T-helper 17 cell (primary cell): ENCODE measurements around the gene JAKMIP1. TPM values are rescaled to one million over a fixed set of nuclear protein-coding genes. Genes with fewer than 3 reads are reported as not detected.
"Not testable (repeated sequence)": the region's sequence is repeated elsewhere in the genome, so short reads cannot be mapped to it uniquely, and the experiment has no call there.

Experiments
- ATAC-seq: fragments of 150-1000 bp; cut with Tn5 transposase; 2 replicates; pipeline ENCODE4 v1.10.0; 2021; ENCODE audit warnings: mild to moderate bottlenecking, moderate library complexity
- DNase-seq, 3 donors: peaks; one replicate each; pipeline versions ENCODE4 v3.0.0 to v3.0.0-alpha.2; 2020 to 2021
- H3K9me3 ChIP-seq: one replicate; pipeline ENCODE4 v1.7.0; 2013; ENCODE audit warnings: low read length, mild to moderate bottlenecking; ENCODE audit not compliant: control insufficient read depth, poor library complexity, severe bottlenecking
- H3K27ac Mint-ChIP-seq: one replicate; pipeline ENCODE4 v1.8.0; 2022; ENCODE audit warnings: mild to moderate bottlenecking, moderate library complexity, mixed read lengths
- H3K27me3 Mint-ChIP-seq: one replicate; pipeline ENCODE4 v1.8.0; 2022; ENCODE audit warnings: mixed read lengths
- H3K36me3 Mint-ChIP-seq: one replicate; pipeline ENCODE4 v1.8.0; 2022; ENCODE audit warnings: low read depth, mixed read lengths
- H3K4me1 Mint-ChIP-seq: one replicate; pipeline ENCODE4 v1.8.0; 2022; ENCODE audit warnings: mild to moderate bottlenecking, mixed read lengths
- H3K4me3 Mint-ChIP-seq: one replicate; pipeline ENCODE4 v1.8.0; 2022; ENCODE audit warnings: mild to moderate bottlenecking, moderate library complexity, mixed read lengths
- total RNA-seq, 4 donors: library from RNA in 2 of 4; stranded (reverse) in 2 of 4; gene quantifications; one replicate each; pipeline ENCODE4 v1.2.3 and lab custom pipeline; 2022 to 2026

JAKMIP1 gene
- total RNA-seq, 2 donors from 2014 or later: 8.5 to 16.8 TPM

- peaks cover 2% of the 10 kb centered on the region for H3K9me3 ChIP-seq
- DNase-seq (no peak), ATAC-seq (no peak)
- Mint-ChIP-seq H3K4me3 (no peak overlapping the region), H3K27ac (no peak overlapping the region), H3K4me1 (no peaks in the 10 kb centered on the region), H3K36me3 (no peaks in the 10 kb centered on the region), H3K27me3 (peaks cover 58% of the 10 kb centered on the region)
These were observed 22.5 kb upstream of the JAKMIP1 start for GRCh38 chr4:6222761-6223292.

- Mint-ChIP-seq H3K27me3 (peaks cover 57% of the 10 kb centered on the region), H3K4me1 (no peaks in the 10 kb centered on the region), H3K4me3 (no peak overlapping the region), H3K27ac (no peak overlapping the region), H3K36me3 (no peaks in the 10 kb centered on the region)
- peaks cover 2% of the 10 kb centered on the region for H3K9me3 ChIP-seq
- DNase-seq: peak in 2 of 3 donors; percentile 16 to 29
- peak; percentile 83 for ATAC-seq
These were observed 21.8 kb upstream of the JAKMIP1 start for GRCh38 chr4:6221851-6222760.

GRCh38 chr4:6221301-6221850 lies 21.0 kb upstream of the JAKMIP1 start:
- peaks cover 2% of the 10 kb centered on the region for H3K9me3 ChIP-seq
- peak overlapping the region; percentile 19 for H3K4me3 Mint-ChIP-seq
- no peaks in the 10 kb centered on the region for H3K36me3 Mint-ChIP-seq
- H3K4me1 Mint-ChIP-seq: no peaks in the 10 kb centered on the region
- ATAC-seq (no peak), DNase-seq (no peak)
- H3K27ac Mint-ChIP-seq: no peak overlapping the region
- H3K27me3 Mint-ChIP-seq: peaks cover 52% of the 10 kb centered on the region

- Mint-ChIP-seq H3K4me3 (no peak overlapping the region), H3K27me3 (peaks cover 32% of the 10 kb centered on the region), H3K27ac (no peak overlapping the region), H3K4me1 (no peaks in the 10 kb centered on the region), H3K36me3 (no peaks in the 10 kb centered on the region)
- ATAC-seq: no peak
- peaks cover 5% of the 10 kb centered on the region for H3K9me3 ChIP-seq
- no peak for DNase-seq
These were observed 17.5 kb upstream of the JAKMIP1 start for GRCh38 chr4:6217716-6218381.

DNA sequence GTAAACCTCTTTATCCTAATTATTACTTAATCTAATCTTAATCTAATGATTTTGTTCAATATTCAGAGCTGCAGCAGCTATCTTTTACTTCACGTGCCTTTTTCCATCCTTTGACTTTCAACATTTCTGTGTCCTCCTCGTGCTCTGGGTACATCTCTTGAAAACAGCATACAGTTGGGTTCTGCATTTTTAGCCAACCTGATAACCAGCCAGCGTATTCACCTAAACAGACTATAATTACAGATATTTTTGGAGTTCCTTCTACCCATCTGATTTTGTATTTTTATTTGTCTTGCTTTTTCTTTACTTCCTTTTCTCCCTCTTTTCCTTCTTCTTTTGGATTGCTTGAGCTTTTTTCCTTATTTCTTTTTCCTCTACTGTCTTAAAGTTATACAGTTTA lies 16.2 kb upstream of the JAKMIP1 start:
- H3K27me3 Mint-ChIP-seq: peaks cover 27% of the 10 kb centered on the region
- H3K36me3 Mint-ChIP-seq: no peaks in the 10 kb centered on the region
- H3K4me3 Mint-ChIP-seq: no peak overlapping the region
- DNase-seq (no peak), ATAC-seq (no peak)
- no peak overlapping the region for H3K27ac Mint-ChIP-seq
- no peaks in the 10 kb centered on the region for H3K4me1 Mint-ChIP-seq
- peaks cover 3% of the 10 kb centered on the region for H3K9me3 ChIP-seq

DNA sequence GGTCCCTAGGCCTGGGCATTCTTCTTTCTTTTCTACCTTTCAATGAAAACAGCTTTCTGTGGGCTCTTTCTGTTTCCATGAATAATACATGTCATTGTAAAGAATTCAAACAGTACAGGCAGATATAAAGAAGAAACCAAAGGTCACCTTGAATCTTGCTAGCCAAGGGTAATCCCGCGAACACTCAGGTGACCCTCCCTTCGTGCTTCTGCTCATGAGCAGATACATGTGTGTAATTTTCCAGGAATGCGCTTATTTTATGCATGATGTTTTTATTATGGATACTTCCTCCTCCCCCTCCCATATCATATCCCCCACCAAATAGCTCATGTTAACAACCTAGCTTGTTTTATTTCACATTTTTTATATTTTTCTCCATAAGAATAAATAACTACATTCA lies 9.6 kb upstream of the JAKMIP1 start:
- peaks cover 3% of the 10 kb centered on the region for H3K9me3 ChIP-seq
- H3K27me3 Mint-ChIP-seq: no peaks in the 10 kb centered on the region
- no peak overlapping the region for H3K4me3 Mint-ChIP-seq

DNA sequence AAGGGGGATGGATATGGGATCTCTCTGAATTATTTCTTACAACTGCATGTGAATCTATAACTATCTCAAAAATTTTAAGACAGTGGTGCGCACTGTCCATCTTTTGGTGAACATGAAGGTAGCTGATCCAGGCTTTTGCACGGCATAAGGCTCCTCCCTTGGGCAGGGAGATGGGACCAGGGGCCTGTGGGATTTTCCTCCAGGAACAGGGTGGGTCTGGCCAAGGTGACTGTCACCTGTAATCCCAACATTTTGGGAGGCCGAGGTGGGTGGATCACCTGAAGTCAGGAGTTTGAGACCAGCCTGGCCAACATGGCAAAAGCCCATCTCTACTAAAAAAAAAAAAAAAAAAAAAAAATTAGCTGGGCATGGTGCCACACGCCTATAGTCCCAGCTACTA lies 8.9 kb upstream of the JAKMIP1 start:
- not testable (repeated sequence) for ATAC-seq, DNase-seq, H3K27ac Mint-ChIP-seq, H3K9me3 ChIP-seq, H3K27me3 Mint-ChIP-seq, H3K36me3 Mint-ChIP-seq, H3K4me1 Mint-ChIP-seq, H3K4me3 Mint-ChIP-seq

More for the DNA sequence above, 9.6 kb upstream of the JAKMIP1 start:
- Mint-ChIP-seq H3K36me3 (no peaks in the 10 kb centered on the region), H3K27ac (no peak overlapping the region), H3K4me1 (peaks cover 2% of the 10 kb centered on the region)
- DNase-seq: no peak
- no peak for ATAC-seq

- H3K9me3 ChIP-seq: peaks cover 3% of the 10 kb centered on the region
- ATAC-seq (no peak), DNase-seq (no peak)
- peaks cover 2% of the 10 kb centered on the region for H3K4me1 Mint-ChIP-seq
- no peak overlapping the region for H3K27ac Mint-ChIP-seq
- no peaks in the 10 kb centered on the region for H3K27me3 Mint-ChIP-seq
- H3K36me3 Mint-ChIP-seq: no peaks in the 10 kb centered on the region
- peak overlapping the region; percentile 12 for H3K4me3 Mint-ChIP-seq
These were observed 8.1 kb upstream of the JAKMIP1 start for GRCh38 chr4:6208416-6208815.

DNA sequence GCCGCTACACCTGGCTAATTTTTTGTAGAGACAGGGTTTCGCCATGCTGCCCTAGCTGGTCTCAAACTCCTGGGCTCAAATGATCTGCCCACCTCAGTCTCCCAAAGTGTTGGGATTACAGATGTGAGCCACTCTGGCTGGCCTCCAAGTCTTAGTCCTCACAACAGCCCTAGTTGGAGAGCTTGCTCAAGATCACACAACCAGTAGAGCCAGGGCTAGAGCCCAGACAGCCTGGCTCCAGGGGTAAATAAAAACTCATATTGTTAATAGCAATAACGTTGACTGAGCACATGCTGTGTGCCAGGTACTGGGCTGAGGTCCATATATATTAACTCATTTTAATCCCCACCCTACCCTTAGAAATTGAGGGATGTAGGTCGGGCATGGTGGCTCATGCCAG lies 7.3 kb upstream of the JAKMIP1 start:
- DNase-seq: no peak
- Mint-ChIP-seq H3K4me3 (no peak overlapping the region), H3K4me1 (peaks cover 2% of the 10 kb centered on the region), H3K27me3 (no peaks in the 10 kb centered on the region), H3K27ac (peak overlapping the region; percentile 37), H3K36me3 (no peaks in the 10 kb centered on the region)
- H3K9me3 ChIP-seq: no peaks in the 10 kb centered on the region
- ATAC-seq: no peak

DNA sequence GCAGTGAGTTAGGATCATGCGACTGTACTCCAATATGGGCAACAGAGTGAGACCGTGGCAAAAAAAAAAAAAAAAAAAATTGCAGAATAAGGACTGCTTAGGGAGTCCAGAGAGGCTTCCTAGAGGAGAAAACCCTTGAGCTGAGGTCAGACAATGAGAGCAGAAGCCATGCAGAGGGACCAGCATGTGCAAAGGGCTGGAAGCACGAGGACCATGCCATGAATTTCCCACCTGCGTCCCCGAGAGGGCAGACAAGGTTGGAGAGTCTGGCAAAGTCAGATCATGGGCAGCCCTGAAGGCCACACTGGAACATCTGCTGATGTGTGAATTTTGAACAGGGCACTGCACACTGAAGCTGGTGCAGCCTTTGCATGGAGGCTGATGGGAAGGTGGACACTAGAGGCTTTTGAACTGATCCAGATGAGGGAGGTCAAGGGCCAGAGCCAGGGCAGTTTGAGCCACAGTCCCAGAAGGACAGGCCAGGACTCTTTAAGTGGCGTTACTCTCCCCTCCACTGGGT lies 6.5 kb upstream of the JAKMIP1 start:
- no peak for DNase-seq
- no peaks in the 10 kb centered on the region for H3K9me3 ChIP-seq
- Mint-ChIP-seq H3K4me1 (peaks cover 2% of the 10 kb centered on the region), H3K27me3 (no peaks in the 10 kb centered on the region), H3K27ac (peak overlapping the region; percentile 29), H3K36me3 (no peaks in the 10 kb centered on the region), H3K4me3 (no peak overlapping the region)
- ATAC-seq: no peak

DNA sequence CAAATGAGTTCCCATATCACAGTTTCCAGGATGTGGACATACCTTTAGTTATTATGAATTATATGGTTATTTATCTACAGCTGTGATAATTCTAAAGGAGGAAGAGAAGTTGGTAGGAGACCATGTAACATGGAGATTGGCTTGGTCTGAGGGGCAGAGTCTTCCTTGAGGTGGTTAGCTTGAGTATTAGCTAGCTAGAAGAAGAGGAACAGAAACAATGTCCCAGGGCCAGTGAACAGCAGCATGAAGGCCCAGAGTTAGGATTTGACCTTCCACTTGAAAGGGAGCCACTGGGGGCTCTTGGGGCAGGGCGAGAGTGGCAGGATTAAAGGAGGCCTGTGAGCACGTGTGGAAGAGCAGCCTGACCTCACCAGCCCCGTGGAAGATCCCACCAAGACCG lies 5.6 kb upstream of the JAKMIP1 start:
- H3K36me3 Mint-ChIP-seq: peaks cover 3% of the 10 kb centered on the region
- no peak for ATAC-seq
- H3K27ac Mint-ChIP-seq: peak overlapping the region; percentile 14
- H3K4me1 Mint-ChIP-seq: peaks cover 5% of the 10 kb centered on the region
- DNase-seq: no peak
- no peaks in the 10 kb centered on the region for H3K27me3 Mint-ChIP-seq
- H3K9me3 ChIP-seq: no peaks in the 10 kb centered on the region
- H3K4me3 Mint-ChIP-seq: peak overlapping the region; percentile 15

- Mint-ChIP-seq H3K4me1 (peaks cover 7% of the 10 kb centered on the region), H3K4me3 (no peak overlapping the region), H3K36me3 (peaks cover 4% of the 10 kb centered on the region), H3K27ac (peak overlapping the region; percentile 14), H3K27me3 (no peaks in the 10 kb centered on the region)
- no peak for ATAC-seq
- no peak for DNase-seq
- no peaks in the 10 kb centered on the region for H3K9me3 ChIP-seq
These were observed 5.2 kb upstream of the JAKMIP1 start for GRCh38 chr4:6205567-6205931.

GRCh38 chr4:6204871-6205566 lies 4.7 kb upstream of the JAKMIP1 start:
- no peaks in the 10 kb centered on the region for H3K9me3 ChIP-seq
- Mint-ChIP-seq H3K27ac (no peak overlapping the region), H3K4me3 (no peak overlapping the region), H3K36me3 (peaks cover 4% of the 10 kb centered on the region), H3K27me3 (no peaks in the 10 kb centered on the region), H3K4me1 (peaks cover 7% of the 10 kb centered on the region)
- no peak for ATAC-seq
- DNase-seq: no peak
